Measurements from ENCODE around the gene ZBTB2.
"Not testable (repeated sequence)": the region's sequence is repeated elsewhere in the genome, so short reads cannot be mapped to it uniquely, and the experiment has no call there.

Gene ZBTB2

DNA sequence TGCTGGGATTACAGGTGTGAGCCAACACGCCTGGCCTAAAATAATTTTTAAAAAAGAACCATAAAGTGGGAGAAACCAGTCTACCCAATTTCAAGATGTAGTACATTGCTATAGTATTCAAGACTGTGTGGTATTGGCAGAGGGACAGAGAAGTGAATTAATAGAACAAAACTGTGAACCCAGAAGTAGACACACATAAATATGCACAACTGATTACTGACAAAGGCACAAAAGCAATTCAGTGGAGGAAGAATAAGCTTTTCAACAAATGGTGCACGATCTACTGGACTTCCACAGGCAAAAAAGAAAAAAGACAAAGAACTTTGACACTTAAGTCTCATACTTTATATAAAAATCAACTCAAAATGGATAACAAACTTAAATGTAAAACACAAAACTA lies 15.5 kb downstream of the ZBTB2 start:
- H3K27me3 ChIP-seq (ENCODE audit: control insufficient read depth, insufficient read depth, low read length): no peaks in the 10 kb centered on the region
- no peaks in the 10 kb centered on the region for H3K9me3 ChIP-seq (ENCODE audit: control insufficient read depth, insufficient read depth, low read length)
- no peak overlapping the region for H3K4me3 ChIP-seq (ENCODE audit: low read length)
- WGBS (ENCODE audit: insufficient coverage, insufficient read length): no CpG with 5 or more reads among the region's 2 CpGs
- H3K4me1 ChIP-seq (ENCODE audit: control insufficient read depth, insufficient read depth, low read length): peaks cover 2% of the 10 kb centered on the region; the same call in 1 of the 2 replicates
- no peak overlapping the region for H3K27ac ChIP-seq (ENCODE audit: low read length)
- peaks cover 5% of the 10 kb centered on the region; the same call in 1 of the 2 replicates for H3K36me3 ChIP-seq (ENCODE audit: control insufficient read depth, insufficient read depth, low read length)
- DNase-seq (ENCODE audit: low read depth, low spot score): no peak

DNA sequence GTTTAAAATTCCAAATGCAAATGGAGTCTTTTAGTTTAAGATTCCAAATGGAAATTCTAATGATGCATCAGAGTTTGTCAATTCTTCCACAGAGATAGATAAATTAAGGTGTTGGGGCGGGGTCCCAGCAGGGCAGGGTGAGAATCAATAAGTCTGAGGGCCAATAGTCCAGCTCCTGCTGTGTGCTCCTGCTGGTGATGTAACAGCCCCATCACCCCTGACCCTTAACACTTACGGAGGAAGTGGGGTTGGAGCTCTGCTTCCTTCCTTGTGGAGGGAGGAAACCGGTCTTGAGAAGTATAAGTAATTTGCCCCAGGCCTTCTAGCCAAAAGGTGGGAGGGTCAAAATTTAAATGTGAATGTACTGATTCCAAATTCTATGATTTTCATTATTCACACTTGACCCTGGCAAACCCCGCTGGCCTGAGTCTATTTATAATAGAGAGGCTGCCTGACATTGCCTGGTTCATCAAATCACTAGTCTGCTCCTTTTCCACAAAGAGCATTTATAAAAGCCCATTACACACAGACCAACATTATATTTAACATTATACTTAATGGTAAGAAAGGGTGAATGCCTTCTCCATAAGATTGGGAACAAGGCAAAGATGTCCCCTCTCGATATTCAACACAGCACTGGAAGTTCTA lies 17.2 kb downstream of the ZBTB2 start:
- H3K27me3 ChIP-seq (ENCODE audit: control insufficient read depth, insufficient read depth, low read length): no peaks in the 10 kb centered on the region
- DNase-seq (ENCODE audit: low read depth, low spot score): no peak
- no CpG with 5 or more reads among the region's 5 CpGs for WGBS (ENCODE audit: insufficient coverage, insufficient read length)
- H3K4me1 ChIP-seq (ENCODE audit: control insufficient read depth, insufficient read depth, low read length): no peaks in the 10 kb centered on the region; the same call in 1 of the 2 replicates
- no peak overlapping the region for H3K27ac ChIP-seq (ENCODE audit: low read length)
- H3K9me3 ChIP-seq (ENCODE audit: control insufficient read depth, insufficient read depth, low read length): no peaks in the 10 kb centered on the region
- no peak overlapping the region for H3K4me3 ChIP-seq (ENCODE audit: low read length)
- H3K36me3 ChIP-seq (ENCODE audit: control insufficient read depth, insufficient read depth, low read length): peaks cover 7% of the 10 kb centered on the region; the same call in 1 of the 2 replicates

DNA sequence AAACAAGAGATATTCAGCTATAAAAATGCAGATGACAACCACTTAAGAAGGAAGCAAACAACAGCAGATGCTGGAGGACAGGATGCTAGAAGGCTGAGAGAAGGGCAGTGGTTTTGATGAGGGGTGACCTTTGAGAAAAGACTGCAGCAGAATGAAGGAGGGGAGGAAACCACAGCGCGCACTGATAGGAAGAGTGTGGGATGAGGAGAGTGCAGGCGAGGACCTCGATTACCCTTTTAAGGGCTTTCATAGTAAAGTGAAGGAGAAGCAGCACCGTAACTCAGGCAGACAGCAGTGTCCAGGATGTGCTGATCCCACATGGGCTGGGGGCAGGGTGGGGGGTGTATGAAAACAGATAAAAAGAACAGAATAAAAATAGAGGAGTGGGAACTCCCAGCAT lies 19.2 kb downstream of the ZBTB2 start:
- H3K4me1 ChIP-seq (ENCODE audit: control insufficient read depth, insufficient read depth, low read length): no peaks in the 10 kb centered on the region; the same call in 1 of the 2 replicates
- H3K27ac ChIP-seq (ENCODE audit: low read length): no peak overlapping the region
- no peaks in the 10 kb centered on the region for H3K9me3 ChIP-seq (ENCODE audit: control insufficient read depth, insufficient read depth, low read length)
- H3K27me3 ChIP-seq (ENCODE audit: control insufficient read depth, insufficient read depth, low read length): no peaks in the 10 kb centered on the region
- no CpG with 5 or more reads among the region's 5 CpGs for WGBS (ENCODE audit: insufficient coverage, insufficient read length)
- DNase-seq (ENCODE audit: low read depth, low spot score): no peak
- no peak overlapping the region for H3K4me3 ChIP-seq (ENCODE audit: low read length)
- peaks cover 7% of the 10 kb centered on the region; the same call in 1 of the 2 replicates for H3K36me3 ChIP-seq (ENCODE audit: control insufficient read depth, insufficient read depth, low read length)

DNA sequence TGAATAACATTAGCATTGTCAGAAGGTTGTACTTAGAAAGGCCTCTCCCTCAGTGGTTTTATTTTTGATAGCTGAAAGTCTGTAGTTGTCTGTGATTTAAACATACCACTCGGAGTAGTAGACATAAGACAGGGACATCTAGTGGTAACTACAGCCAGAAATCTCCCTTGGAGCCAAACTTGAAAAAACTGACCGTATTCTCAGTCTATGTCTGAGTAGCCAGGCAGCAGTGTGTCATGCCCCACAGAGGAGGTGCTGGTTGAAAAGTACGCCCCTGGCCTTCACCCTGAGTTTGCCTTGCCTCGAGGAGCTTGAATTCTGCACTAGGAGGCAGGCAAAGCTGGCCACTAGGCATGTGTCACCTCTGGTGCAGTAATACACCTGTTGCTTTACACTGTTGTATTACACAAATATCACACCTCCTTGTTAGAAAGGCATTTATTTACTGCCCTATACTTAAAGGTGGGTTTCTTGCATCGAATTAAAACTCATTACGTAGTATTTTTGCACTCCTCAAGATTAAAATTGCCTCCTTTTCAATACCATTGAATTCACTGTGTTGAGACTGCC lies 20.8 kb downstream of the ZBTB2 start:
- no peak for DNase-seq (ENCODE audit: low read depth, low spot score)
- Histone ChIP-seq H3K9me3 (ENCODE audit: control insufficient read depth, insufficient read depth, low read length) (no peaks in the 10 kb centered on the region), H3K27me3 (ENCODE audit: control insufficient read depth, insufficient read depth, low read length) (no peaks in the 10 kb centered on the region), H3K4me3 (ENCODE audit: low read length) (no peak overlapping the region), H3K4me1 (ENCODE audit: control insufficient read depth, insufficient read depth, low read length) (no peaks in the 10 kb centered on the region; the same call in 1 of the 2 replicates), H3K27ac (ENCODE audit: low read length) (no peak overlapping the region), H3K36me3 (ENCODE audit: control insufficient read depth, insufficient read depth, low read length) (peaks cover 16% of the 10 kb centered on the region; the same call in 1 of the 2 replicates)
- WGBS (ENCODE audit: insufficient coverage, insufficient read length): no CpG with 5 or more reads among the region's 6 CpGs

DNA sequence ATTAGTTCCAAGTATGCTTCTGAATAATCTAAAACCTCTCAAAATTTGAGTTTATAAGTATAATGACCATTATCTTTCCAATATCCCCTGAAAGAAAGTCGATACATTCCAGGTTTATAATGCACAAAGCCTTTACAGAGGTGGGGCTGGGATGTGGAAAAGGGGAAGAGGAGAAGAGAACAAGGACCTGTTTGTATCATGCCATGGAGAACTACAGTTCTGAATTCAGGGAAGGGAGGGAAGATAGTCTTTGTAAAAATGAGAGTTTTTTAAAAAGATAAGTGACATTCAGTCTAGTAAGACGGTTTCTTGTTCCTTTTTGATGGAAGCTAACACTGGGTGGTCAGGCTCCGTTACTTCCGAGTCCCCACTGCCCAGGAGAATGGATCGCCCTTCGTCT lies 26.1 kb downstream of the ZBTB2 start:
- WGBS (ENCODE audit: insufficient coverage, insufficient read length): no CpG with 5 or more reads among the region's 6 CpGs
- no peaks in the 10 kb centered on the region for H3K27me3 ChIP-seq (ENCODE audit: control insufficient read depth, insufficient read depth, low read length)
- no peak overlapping the region for H3K4me3 ChIP-seq (ENCODE audit: low read length)
- no peaks in the 10 kb centered on the region for H3K9me3 ChIP-seq (ENCODE audit: control insufficient read depth, insufficient read depth, low read length)
- peaks cover 11% of the 10 kb centered on the region; the same call in 1 of the 2 replicates for H3K36me3 ChIP-seq (ENCODE audit: control insufficient read depth, insufficient read depth, low read length)
- H3K27ac ChIP-seq (ENCODE audit: low read length): no peak overlapping the region
- H3K4me1 ChIP-seq (ENCODE audit: control insufficient read depth, insufficient read depth, low read length): no peaks in the 10 kb centered on the region
- no peak for DNase-seq (ENCODE audit: low read depth, low spot score)

DNA sequence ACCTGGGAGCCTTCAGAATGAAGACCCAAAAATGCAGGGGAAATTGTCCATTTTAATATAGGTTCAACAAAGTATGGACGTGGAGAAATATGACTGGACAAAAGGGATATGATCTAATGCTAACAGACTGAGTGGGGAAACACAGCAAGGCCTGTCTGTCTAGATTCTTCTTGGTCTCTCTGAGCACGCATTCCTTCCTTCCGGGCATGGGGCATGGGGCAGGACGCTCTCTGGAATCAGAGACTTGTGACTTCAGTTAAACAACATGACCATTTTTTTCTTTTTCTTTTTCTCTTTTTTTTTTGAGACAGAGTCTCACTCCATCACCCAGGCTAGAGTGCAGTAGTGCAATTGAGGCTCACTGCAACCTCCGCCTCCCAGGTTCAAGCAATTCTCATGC lies 31.9 kb downstream of the ZBTB2 start:
- no CpG with 5 or more reads among the region's 5 CpGs for WGBS (ENCODE audit: insufficient coverage, insufficient read length)

DNA sequence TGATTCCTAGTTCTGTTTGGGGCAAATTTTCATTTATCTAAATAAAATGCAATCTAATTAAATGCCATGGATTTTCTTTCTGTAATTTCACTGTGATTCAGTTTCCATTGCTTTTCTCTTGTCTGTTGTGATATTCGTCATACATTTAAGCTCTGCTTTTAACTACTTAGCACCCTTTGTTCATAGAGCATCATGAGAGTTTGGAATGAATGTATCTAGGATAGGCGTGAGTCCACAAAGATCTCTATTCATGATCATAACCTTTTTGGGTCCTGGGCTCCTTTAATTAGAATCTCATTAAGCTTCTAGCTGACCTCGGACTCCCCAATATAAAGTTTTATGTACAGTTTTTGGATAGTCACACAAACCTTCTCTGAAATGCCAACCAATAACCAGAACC lies 32.9 kb downstream of the ZBTB2 start:
- no peaks in the 10 kb centered on the region for H3K27me3 ChIP-seq (ENCODE audit: control insufficient read depth, insufficient read depth, low read length)
- WGBS (ENCODE audit: insufficient coverage, insufficient read length): no CpG with 5 or more reads among the region's 3 CpGs
- H3K4me3 ChIP-seq (ENCODE audit: low read length): no peak overlapping the region
- H3K36me3 ChIP-seq (ENCODE audit: control insufficient read depth, insufficient read depth, low read length): no peaks in the 10 kb centered on the region
- no peaks in the 10 kb centered on the region for H3K9me3 ChIP-seq (ENCODE audit: control insufficient read depth, insufficient read depth, low read length)
- DNase-seq (ENCODE audit: low read depth, low spot score): no peak
- H3K4me1 ChIP-seq (ENCODE audit: control insufficient read depth, insufficient read depth, low read length): no peaks in the 10 kb centered on the region
- H3K27ac ChIP-seq (ENCODE audit: low read length): no peak overlapping the region

More for the DNA sequence above, 31.9 kb downstream of the ZBTB2 start:
- Histone ChIP-seq H3K9me3 (ENCODE audit: control insufficient read depth, insufficient read depth, low read length) (no peaks in the 10 kb centered on the region), H3K27me3 (ENCODE audit: control insufficient read depth, insufficient read depth, low read length) (no peaks in the 10 kb centered on the region), H3K27ac (ENCODE audit: low read length) (no peak overlapping the region), H3K4me1 (ENCODE audit: control insufficient read depth, insufficient read depth, low read length) (no peaks in the 10 kb centered on the region), H3K36me3 (ENCODE audit: control insufficient read depth, insufficient read depth, low read length) (no peaks in the 10 kb centered on the region), H3K4me3 (ENCODE audit: low read length) (no peak overlapping the region)
- DNase-seq (ENCODE audit: low read depth, low spot score): no peak

DNA sequence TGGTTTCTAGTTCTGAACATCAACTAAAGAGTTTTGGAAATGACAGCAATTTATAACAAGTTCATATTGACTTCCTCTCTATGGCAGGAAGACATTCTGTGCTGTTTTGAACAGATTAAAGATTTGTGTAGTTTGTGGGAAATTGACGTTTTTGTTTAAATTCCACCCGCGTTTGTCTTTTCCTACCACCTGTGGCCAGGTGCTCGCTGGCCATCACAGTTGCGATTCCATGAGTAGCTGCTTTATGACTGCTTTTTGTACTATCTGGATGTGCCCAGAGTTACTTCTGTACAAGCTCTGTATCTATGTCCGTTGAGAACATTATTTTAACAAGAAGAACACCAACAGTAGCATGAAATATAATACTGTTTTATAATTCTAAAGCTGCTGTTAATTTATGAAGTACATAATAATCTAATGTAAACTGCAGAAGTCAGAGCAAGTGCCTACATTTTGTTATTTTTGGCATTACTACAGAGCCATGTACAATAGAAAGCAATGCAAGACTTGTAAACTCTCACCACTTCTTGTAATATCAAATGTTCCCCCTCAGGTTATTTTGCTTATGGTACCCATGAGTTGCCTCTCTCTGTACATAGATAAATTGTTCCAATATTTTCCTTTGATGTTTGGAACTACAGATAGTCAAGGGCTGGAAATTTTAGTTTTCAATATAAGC lies 33.5 kb downstream of the ZBTB2 start:
- Histone ChIP-seq H3K4me1 (ENCODE audit: control insufficient read depth, insufficient read depth, low read length) (no peaks in the 10 kb centered on the region), H3K36me3 (ENCODE audit: control insufficient read depth, insufficient read depth, low read length) (no peaks in the 10 kb centered on the region), H3K4me3 (ENCODE audit: low read length) (no peak overlapping the region), H3K27ac (ENCODE audit: low read length) (no peak overlapping the region), H3K27me3 (ENCODE audit: control insufficient read depth, insufficient read depth, low read length) (no peaks in the 10 kb centered on the region), H3K9me3 (ENCODE audit: control insufficient read depth, insufficient read depth, low read length) (no peaks in the 10 kb centered on the region)
- no peak for DNase-seq (ENCODE audit: low read depth, low spot score)
- WGBS (ENCODE audit: insufficient coverage, insufficient read length): no CpG with 5 or more reads among the region's 6 CpGs

DNA sequence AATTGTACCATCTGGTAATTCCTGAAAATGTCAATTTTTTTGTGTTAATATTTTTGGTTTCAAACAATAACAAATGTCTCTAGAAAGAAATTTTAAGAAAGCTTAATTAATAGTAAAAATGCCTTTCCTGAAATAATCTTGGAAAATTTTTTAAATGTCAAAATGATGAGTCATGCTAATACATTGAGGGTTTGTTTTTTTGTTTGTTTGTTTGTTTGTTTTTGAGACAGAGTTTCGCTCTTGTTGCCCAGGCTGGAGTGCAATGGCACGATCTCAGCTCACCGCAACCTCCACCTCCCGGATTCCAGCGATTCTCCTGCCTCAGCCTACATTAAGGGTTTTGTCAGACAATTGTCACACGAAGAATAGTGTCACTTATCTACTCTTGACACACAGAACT lies 34.4 kb downstream of the ZBTB2 start:
- not testable (repeated sequence) for H3K4me3 ChIP-seq (ENCODE audit: low read length); H3K4me1 ChIP-seq (ENCODE audit: control insufficient read depth, insufficient read depth, low read length); H3K36me3 ChIP-seq (ENCODE audit: control insufficient read depth, insufficient read depth, low read length); H3K9me3 ChIP-seq (ENCODE audit: control insufficient read depth, insufficient read depth, low read length); H3K27ac ChIP-seq (ENCODE audit: low read length); H3K27me3 ChIP-seq (ENCODE audit: control insufficient read depth, insufficient read depth, low read length); DNase-seq (ENCODE audit: low read depth, low spot score)
- no CpG with 5 or more reads among the region's 6 CpGs for WGBS (ENCODE audit: insufficient coverage, insufficient read length)

DNA sequence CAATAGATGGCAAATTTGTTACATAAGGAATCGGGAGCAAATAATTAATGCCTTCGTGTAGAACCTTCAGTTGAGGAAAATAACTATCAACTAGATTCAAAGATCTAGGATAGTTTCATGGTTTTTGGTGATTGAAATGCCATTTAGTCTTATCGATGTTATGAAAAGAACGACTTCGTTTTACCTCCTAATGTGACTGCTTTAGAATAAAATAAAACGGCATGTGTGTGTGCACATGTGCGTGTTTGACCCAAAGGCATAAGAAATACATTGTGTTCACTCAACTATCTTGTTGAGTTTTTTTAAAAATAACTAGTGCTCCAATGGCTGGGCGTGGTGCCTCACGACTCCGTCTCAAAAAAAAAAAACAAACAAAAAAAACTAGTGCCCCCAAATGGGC lies 37.6 kb downstream of the ZBTB2 start:
- Histone ChIP-seq H3K27ac (ENCODE audit: low read length) (no peak overlapping the region), H3K4me1 (ENCODE audit: control insufficient read depth, insufficient read depth, low read length) (no peaks in the 10 kb centered on the region), H3K27me3 (ENCODE audit: control insufficient read depth, insufficient read depth, low read length) (no peaks in the 10 kb centered on the region), H3K36me3 (ENCODE audit: control insufficient read depth, insufficient read depth, low read length) (no peaks in the 10 kb centered on the region), H3K4me3 (ENCODE audit: low read length) (no peak overlapping the region), H3K9me3 (ENCODE audit: control insufficient read depth, insufficient read depth, low read length) (no peaks in the 10 kb centered on the region)
- WGBS (ENCODE audit: insufficient coverage, insufficient read length): no CpG with 5 or more reads among the region's 10 CpGs
- DNase-seq (ENCODE audit: low read depth, low spot score): no peak

All from iPS DF 6.9 (cell line).